H1 (cell line): ENCODE measurements around the gene OSBPL2.

Source experiments
- ASH2L ChIP-seq: fragments of 200-600, 300-600 bp; sonication (generic); IDR thresholded peaks from one replicate; pipeline ENCODE4 v1.7.1; 2017; ENCODE audit warnings: low read length
- CEBPB ChIP-seq: IDR thresholded peaks from 2 replicates; pipeline ENCODE4 v1.6.1; 2012; ENCODE audit warnings: low read depth, low read length
- CREB1 ChIP-seq: IDR thresholded peaks from 2 replicates; pipeline ENCODE4 v1.6.1; 2012; ENCODE audit warnings: inconsistent platforms
- FOSL1 ChIP-seq: IDR thresholded peaks from 2 replicates; pipeline ENCODE4 v1.6.1; 2011; ENCODE audit warnings: mild to moderate bottlenecking, low read depth, low read length, moderate library complexity; ENCODE audit not compliant: insufficient read depth
- GABPA ChIP-seq: IDR thresholded peaks from 2 replicates; pipeline ENCODE4 v1.6.1; 2011; ENCODE audit warnings: mild to moderate bottlenecking, low read length, moderate library complexity, borderline replicate concordance; ENCODE audit not compliant: insufficient read depth
- POLR2AphosphoS5 ChIP-seq: IDR thresholded peaks from 2 replicates; pipeline ENCODE4 v1.6.1; 2011; ENCODE audit warnings: low read depth, low read length
- RNF2 ChIP-seq: fragments of 200-900, 300-1000 bp; sonication (generic); IDR thresholded peaks from 2 replicates; pipeline ENCODE4 v1.7.1; 2016; ENCODE audit warnings: borderline replicate concordance, low read depth, mild to moderate bottlenecking, antibody characterized with exemption, low read length; ENCODE audit not compliant: poor library complexity, severe bottlenecking; ENCODE audit errors: missing control alignments
- SIN3A ChIP-seq, 2 experiments: IDR thresholded peaks in 1 of 2; conservative IDR thresholded peaks in 1 of 2; 2 replicates each; pipeline ENCODE4 v1.6.1; 2011 to 2012; ENCODE audit warnings: low read length in 2 of 2, improper control_type of control experiment in 1 of 2, low read depth in 1 of 2, mild to moderate bottlenecking in 1 of 2
- SP4 ChIP-seq: IDR thresholded peaks from 2 replicates; pipeline ENCODE4 v1.6.1; 2012; ENCODE audit warnings: low read length, inconsistent platforms
- YY1 ChIP-seq: IDR thresholded peaks from 2 replicates; pipeline ENCODE4 v1.6.1; 2011; ENCODE audit warnings: low read depth, mild to moderate bottlenecking, low read length
- ZNF274 ChIP-seq: IDR thresholded peaks from 2 replicates; pipeline ENCODE4 v1.7.0; 2012; ENCODE audit warnings: low read length, borderline replicate concordance; ENCODE audit errors: extremely low read depth
- TF ChIP-seq, protein P1 (sequence below), 3 experiments: IDR thresholded peaks; 1 replicate in 2 of 3; 2 replicates in 1 of 3; pipeline versions ENCODE4 v1.5.1 to v1.6.1; 2011; ENCODE audit warnings: low read length in 3 of 3, mild to moderate bottlenecking in 3 of 3, inconsistent platforms in 2 of 3, low read depth in 1 of 3, moderate library complexity in 1 of 3; ENCODE audit not compliant: insufficient read depth in 1 of 3; ENCODE audit errors: control extremely low read depth in 1 of 3
- TF ChIP-seq, protein P2 (sequence below): IDR thresholded peaks from 2 replicates; pipeline ENCODE4 v1.6.1; 2012; ENCODE audit warnings: inconsistent platforms
- TF ChIP-seq, protein P3 (sequence below): IDR thresholded peaks from 2 replicates; pipeline ENCODE4 v1.6.1; 2012; ENCODE audit warnings: inconsistent platforms

DNA sequence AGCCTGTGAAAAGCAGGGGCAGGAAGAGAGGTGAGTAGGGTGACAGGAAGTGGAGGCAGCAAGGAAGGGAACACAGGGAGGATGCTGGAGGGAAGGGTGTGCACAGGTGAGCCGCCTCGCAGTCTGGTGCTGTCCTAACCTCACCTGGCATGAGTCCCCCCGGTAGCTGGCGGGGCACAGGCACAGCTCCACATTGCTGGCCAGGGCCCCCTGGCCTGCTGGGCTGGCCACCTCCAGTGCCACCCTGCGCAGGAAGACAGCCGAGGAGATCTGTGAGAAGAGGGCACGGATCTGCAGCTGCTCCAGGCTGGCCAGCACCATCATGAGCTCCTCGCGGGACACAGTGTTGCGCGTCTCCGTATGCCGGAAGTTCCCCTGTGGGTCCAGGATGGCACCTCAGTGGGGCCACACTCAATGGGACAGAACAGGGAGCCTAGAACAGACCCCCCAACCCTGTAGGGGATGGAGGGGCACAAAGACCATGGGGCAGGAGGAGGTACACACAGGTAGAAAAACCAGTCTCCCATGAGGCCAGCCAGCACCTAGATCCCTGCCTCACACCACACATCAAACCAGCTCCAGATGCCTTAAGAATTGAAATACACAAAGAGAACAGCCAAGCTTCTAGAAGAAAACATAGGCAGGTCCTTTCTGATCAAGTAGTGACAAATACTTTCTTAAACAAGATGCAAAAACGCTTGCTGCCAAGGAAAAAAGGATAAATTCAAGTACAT lies 87.0 kb downstream of the OSBPL2 start:
- TF ChIP-seq, protein P1, sequence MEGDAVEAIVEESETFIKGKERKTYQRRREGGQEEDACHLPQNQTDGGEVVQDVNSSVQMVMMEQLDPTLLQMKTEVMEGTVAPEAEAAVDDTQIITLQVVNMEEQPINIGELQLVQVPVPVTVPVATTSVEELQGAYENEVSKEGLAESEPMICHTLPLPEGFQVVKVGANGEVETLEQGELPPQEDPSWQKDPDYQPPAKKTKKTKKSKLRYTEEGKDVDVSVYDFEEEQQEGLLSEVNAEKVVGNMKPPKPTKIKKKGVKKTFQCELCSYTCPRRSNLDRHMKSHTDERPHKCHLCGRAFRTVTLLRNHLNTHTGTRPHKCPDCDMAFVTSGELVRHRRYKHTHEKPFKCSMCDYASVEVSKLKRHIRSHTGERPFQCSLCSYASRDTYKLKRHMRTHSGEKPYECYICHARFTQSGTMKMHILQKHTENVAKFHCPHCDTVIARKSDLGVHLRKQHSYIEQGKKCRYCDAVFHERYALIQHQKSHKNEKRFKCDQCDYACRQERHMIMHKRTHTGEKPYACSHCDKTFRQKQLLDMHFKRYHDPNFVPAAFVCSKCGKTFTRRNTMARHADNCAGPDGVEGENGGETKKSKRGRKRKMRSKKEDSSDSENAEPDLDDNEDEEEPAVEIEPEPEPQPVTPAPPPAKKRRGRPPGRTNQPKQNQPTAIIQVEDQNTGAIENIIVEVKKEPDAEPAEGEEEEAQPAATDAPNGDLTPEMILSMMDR (IDR thresholded peaks at IDR 0.05; ENCODE audit: control extremely low read depth in 1 of 3, insufficient read depth in 1 of 3, low read depth in 1 of 3, low read length in 3 of 3) = no peak
- TF ChIP-seq ZNF274 = no peak
- no peak for TF ChIP-seq CREB1
- TF ChIP-seq SP4 = no peak
- TF ChIP-seq, protein P2, sequence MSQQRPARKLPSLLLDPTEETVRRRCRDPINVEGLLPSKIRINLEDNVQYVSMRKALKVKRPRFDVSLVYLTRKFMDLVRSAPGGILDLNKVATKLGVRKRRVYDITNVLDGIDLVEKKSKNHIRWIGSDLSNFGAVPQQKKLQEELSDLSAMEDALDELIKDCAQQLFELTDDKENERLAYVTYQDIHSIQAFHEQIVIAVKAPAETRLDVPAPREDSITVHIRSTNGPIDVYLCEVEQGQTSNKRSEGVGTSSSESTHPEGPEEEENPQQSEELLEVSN = no peak
- no peak for TF ChIP-seq GABPA
- TF ChIP-seq ASH2L = no peak
- TF ChIP-seq CEBPB = no peak
- TF ChIP-seq YY1 = no peak
- no peak for TF ChIP-seq FOSL1
- no peak for TF ChIP-seq RNF2
- TF ChIP-seq, protein P3, sequence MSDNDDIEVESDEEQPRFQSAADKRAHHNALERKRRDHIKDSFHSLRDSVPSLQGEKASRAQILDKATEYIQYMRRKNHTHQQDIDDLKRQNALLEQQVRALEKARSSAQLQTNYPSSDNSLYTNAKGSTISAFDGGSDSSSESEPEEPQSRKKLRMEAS = no peak
- TF ChIP-seq POLR2AphosphoS5 = no peak
- TF ChIP-seq SIN3A (conservative IDR thresholded peaks at IDR 0.05 in 1 of 2, IDR thresholded peaks at IDR 0.05 in 1 of 2; ENCODE audit: low read depth in 1 of 2, low read length in 2 of 2) = no peak
